22Rv1 (cell line): ENCODE data around the gene LHX8.

ENCODE experiments used
- H3K27ac ChIP-seq: fragments of 450-650 bp; 2 replicates; pipeline ENCODE4 v1.5.1; 2017
- ZFX ChIP-seq: fragments of 450-650 bp; IDR thresholded peaks from 2 replicates; pipeline ENCODE4 v1.6.1; 2017; ENCODE audit warnings: antibody characterized with exemption, borderline replicate concordance
- TF ChIP-seq, protein P1 (sequence below): fragments of 450-650 bp; IDR thresholded peaks from 2 replicates; pipeline ENCODE4 v1.5.1; 2017; ENCODE audit warnings: mild to moderate bottlenecking

The LHX8 gene

DNA sequence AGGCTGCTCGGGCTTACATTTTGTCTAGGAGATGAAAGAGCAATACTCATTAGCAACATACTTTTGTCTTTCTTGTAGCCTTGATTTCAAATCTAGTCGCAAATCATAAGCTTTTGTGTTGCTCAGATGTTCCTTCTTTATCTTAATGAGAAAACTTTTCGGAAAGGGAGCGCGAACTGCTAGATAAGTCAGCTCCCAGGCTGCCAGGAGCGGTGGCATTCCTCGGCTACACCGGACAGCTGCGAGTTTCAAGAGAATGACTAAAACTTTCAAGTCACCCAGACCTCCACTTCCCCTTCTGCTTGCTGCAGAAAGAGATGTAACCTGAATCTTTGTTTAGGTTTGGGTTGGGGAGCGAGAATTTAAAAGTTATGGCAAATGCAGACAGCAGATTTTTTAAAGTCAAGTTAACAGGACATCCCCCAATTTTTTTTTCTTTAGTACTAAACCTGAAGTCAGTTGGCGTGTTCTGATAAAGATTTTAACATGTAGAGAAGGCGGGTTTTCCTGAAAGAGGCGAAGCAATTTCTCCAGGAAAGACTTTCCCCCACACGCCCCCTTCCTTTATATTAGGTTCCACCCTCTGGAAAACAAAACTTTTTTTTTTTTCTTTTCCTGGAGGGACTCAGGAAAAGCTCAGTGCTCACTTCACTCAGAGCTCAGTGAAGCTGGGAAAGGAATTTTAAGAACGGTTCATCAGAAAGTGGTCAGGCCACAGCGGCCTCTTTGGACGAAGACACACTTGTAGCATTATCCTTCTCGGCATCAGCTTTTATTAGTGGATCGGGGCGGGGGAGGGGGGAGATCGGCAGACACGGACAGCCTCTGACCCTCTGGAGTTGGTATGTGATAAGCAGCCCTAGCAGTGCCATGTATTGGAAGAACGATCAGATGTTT is at the start of gene LHX8:
Gene LHX8, plus strand, starts transcription at position 639 of the 897 bp plus-strand sequence. CDS start 2,227 bp downstream, outside the sequence.
- TF ChIP-seq ZFX: no peak
- TF ChIP-seq, protein P1, sequence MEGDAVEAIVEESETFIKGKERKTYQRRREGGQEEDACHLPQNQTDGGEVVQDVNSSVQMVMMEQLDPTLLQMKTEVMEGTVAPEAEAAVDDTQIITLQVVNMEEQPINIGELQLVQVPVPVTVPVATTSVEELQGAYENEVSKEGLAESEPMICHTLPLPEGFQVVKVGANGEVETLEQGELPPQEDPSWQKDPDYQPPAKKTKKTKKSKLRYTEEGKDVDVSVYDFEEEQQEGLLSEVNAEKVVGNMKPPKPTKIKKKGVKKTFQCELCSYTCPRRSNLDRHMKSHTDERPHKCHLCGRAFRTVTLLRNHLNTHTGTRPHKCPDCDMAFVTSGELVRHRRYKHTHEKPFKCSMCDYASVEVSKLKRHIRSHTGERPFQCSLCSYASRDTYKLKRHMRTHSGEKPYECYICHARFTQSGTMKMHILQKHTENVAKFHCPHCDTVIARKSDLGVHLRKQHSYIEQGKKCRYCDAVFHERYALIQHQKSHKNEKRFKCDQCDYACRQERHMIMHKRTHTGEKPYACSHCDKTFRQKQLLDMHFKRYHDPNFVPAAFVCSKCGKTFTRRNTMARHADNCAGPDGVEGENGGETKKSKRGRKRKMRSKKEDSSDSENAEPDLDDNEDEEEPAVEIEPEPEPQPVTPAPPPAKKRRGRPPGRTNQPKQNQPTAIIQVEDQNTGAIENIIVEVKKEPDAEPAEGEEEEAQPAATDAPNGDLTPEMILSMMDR: peak; percentile 23; the same call in 1 of the 2 replicates
- H3K27ac ChIP-seq: peak within 1 kb of the TSS; percentile 43; the same call in 1 of the 2 replicates

- H3K27ac ChIP-seq: no peak overlapping the region
- TF ChIP-seq, protein P1: no peak
- no peak for TF ChIP-seq ZFX
These were observed 48.3 kb upstream of the LHX8 start for GRCh38 chr1:75085931-75086330.

- H3K27ac ChIP-seq: no peak overlapping the region
- TF ChIP-seq ZFX: no peak
- TF ChIP-seq, protein P1: no peak
These were observed 46.9 kb upstream of the LHX8 start for GRCh38 chr1:75087278-75087677.

DNA sequence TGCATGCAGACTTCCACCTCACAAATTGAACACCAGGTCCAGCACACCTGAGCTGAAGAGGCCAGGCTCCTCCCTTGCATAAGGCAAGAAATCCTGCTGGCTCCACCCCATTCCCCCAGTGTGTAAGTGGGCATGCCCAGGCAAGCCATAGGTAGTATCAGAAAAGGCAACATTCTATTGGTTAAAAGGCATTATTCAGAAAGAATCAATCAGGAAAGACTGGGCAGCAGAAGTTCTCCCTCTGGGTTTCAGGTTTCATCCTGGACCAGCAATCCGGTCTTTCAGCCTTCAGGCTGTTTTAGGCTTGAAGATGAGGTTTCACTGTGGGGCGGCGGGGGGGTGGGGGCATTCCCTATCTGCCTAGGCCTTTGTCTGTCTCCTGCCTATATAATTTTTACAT is 42.0 kb upstream of the LHX8 start:
- H3K27ac ChIP-seq: peak overlapping the region; percentile 19; the same call in 1 of the 2 replicates

GRCh38 chr1:75097654-75098053 is 36.5 kb upstream of the LHX8 start:
- TF ChIP-seq, protein P1: no peak
- H3K27ac ChIP-seq: no peak overlapping the region

More for the DNA sequence above, 42.0 kb upstream of the LHX8 start:
- no peak for TF ChIP-seq ZFX
- TF ChIP-seq, protein P1: no peak

DNA sequence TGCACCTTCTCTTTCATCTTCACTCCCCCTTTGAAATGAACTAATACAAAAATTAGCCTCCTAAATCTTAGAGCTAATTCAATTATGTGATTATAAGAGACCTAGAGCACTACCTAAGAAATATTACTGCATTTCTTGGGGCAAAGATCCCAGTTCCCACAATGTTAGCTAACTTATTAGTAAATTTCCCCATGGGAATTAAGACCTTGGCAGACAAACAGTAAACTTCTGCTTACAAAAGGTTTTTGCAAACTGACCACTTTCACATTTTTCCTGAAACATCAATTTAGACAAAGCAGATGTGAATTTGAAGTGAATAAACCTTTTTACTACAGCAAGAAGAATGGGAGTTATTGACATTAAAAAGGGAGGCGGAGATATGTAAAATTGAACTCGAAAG is 34.6 kb upstream of the LHX8 start:
- H3K27ac ChIP-seq: no peak overlapping the region
- TF ChIP-seq, protein P1: no peak
- no peak for TF ChIP-seq ZFX

DNA sequence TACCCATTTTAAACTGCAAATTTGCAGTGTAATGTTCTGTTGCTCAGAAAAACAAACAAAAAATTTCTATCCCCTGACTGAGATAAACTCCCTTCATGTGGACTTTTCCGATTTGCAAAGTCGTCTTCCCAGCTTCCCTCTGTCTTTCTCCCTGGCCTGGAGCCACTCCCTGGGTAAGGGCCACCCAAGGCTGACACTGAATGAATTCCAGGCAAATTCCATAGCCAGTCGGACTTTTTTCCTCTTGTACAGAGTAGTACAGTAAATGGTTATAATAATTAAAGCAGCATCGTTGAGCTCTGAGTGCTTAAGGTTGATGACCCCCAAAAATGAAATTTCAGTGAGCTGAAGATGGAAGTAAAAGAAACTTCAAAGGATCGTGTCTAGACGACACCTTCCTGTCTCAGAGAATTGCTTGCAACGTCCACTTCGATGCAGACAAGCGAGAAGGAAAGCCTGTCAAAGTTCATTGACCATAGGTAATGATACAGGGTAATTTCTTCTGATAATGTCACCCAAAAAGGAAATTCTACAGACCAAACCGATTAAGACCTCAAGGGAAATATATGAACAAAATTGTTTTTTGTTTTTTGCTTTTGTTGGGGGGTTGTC is 33.6 kb upstream of the LHX8 start:
- H3K27ac ChIP-seq: no peak overlapping the region
- no peak for TF ChIP-seq ZFX
- TF ChIP-seq, protein P1: no peak

- H3K27ac ChIP-seq: peak overlapping the region; percentile 62
These were observed 21.7 kb upstream of the LHX8 start for GRCh38 chr1:75112362-75112951.
